GM12801 (cell line): Measurements from ENCODE around the gene ALOX12B.

ENCODE experiments used
- CTCF ChIP-seq: IDR thresholded peaks from one replicate; pipeline ENCODE4 v1.5.1; 2011; ENCODE audit warnings: control low read depth; ENCODE audit not compliant: insufficient read length; ENCODE audit errors: extremely low read depth

Gene ALOX12B

DNA sequence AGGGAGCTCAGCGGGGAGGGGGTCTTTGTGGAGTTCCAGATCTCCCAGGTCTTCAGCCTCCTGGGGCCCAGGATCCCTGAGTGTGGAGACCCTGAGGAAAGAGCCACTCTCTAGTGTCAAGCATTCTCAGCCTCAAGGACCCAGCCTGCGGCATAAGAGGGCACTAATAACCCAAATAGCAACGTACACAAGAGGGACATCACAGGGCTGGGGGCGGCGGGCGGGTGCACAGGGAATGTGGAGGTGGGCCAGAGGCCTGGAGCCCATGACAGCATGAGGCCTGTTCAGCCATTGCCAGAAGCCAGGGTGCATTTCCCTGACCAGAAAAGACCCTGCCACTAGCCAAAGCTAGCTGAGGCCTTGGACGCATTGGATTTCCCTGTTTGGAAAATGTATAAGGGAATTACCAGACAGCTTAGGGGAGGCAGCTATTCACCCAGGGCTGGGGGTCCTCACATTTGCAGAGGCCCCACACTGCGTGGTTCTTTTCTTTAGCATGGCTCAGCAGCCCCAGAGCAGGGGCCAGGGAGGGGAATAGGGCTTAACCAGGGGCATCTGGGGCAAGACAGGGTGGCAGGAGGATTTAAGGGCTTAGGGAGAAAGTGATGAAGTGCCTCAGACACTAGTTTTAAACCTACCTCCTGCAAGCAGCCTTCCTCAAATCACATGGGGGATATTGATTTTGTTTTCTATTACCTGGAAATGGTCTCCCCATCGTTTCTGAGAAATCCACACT lies 62.2 kb downstream of the ALOX12B start:
- TF ChIP-seq CTCF, result no peak
